HG02973 (cell line): ENCODE data around the gene USP40.

ENCODE experiments used
- ATAC-seq: cut with Tn5 transposase; IDR thresholded peaks from one replicate; pipeline ENCODE4 v1.9.1; 2021; ENCODE audit warnings: moderate library complexity; ENCODE audit not compliant: unreplicated experiment

USP40 gene

GRCh38 chr2:233430081-233430480 is 136.5 kb downstream of the USP40 start:
- ATAC-seq: no peak

- no peak for ATAC-seq
These were observed 137.2 kb downstream of the USP40 start for GRCh38 chr2:233429175-233429897.

GRCh38 chr2:233428438-233428837 is 138.1 kb downstream of the USP40 start:
- ATAC-seq: no peak

- ATAC-seq: no peak
These were observed 138.6 kb downstream of the USP40 start for GRCh38 chr2:233428008-233428407.

GRCh38 chr2:233426619-233427342 is 139.8 kb downstream of the USP40 start:
- ATAC-seq: no peak
